GM21423 (cell line): ENCODE measurements around the gene ELAVL4.

ENCODE experiments used
- ATAC-seq: cut with Tn5 transposase; IDR thresholded peaks from one replicate; pipeline ENCODE4 v1.9.1; 2021; ENCODE audit warnings: mild to moderate bottlenecking, moderate library complexity; ENCODE audit not compliant: unreplicated experiment

The ELAVL4 gene

DNA sequence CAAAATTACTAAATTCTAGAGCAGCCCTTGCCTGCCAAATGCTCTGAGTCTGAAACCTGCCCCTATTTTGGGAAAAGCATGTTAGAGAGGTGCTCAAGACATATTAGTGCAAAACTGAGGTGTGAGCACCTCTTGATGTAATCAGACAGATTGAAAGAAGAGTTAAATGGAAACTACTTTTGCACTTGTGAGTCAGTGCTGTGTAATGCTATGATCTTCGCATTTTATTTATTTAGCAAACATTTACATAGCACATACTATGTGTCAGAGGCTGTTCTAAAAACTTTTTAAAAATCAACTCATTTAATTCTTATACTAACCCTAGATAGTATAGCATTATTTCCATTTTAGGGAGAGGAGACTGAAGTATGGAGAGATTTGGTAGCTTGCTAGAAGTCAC is 138.1 kb downstream of the ELAVL4 start:
- ATAC-seq: no peak

DNA sequence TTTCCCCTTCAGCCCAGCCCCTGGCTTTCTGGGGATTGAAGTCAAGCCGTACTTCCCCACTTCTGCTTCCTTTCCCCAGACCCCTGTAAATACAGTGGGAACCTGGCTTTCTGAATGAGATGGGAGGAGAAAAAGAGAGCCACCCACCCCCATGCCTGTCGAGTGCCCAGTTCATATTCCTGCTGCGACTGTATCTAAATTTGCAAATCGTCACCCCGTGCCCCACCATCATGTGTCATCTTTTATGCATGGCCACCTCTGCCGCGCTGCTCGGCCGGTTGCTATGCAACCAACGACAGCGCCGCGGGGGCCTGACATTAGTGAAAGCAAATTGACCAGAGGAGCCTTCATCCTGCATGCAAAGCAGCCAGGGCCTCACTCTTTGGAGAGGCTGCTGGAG is 143.0 kb downstream of the ELAVL4 start:
- ATAC-seq: peak; percentile 88

- no peak for ATAC-seq
Observed at GRCh38 chr1:50252196-50252595, 143.5 kb downstream of the ELAVL4 start.
